Spinal cord (tissue), 10 donors: Measurements from ENCODE around the gene SEPTIN1. TPM values are rescaled to one million over a fixed set of nuclear protein-coding genes. Genes with fewer than 3 reads are reported as not detected.
A peak's percentile ranks its signal among the peaks of the same experiment; 100 is the strongest.

Experiments used
- DNase-seq, 6 donors: peaks; one replicate each; pipeline versions ENCODE4 v3.0.0 to v3.0.0-alpha.2; 2013 to 2015; ENCODE audit warnings: low spot score in 6 of 6, low read depth in 4 of 6
- H3K27ac ChIP-seq: one replicate; pipeline ENCODE4 v1.5.1; 2013; ENCODE audit warnings: low read depth, low read length, control low read depth
- H3K27me3 ChIP-seq: one replicate; pipeline ENCODE4 v1.6.1; 2013; ENCODE audit warnings: low read length; ENCODE audit not compliant: control insufficient read depth, insufficient read depth
- H3K36me3 ChIP-seq: one replicate; pipeline ENCODE4 v1.6.1; 2013; ENCODE audit warnings: low read length; ENCODE audit not compliant: control insufficient read depth, insufficient read depth
- H3K4me1 ChIP-seq: one replicate; pipeline ENCODE4 v1.6.1; 2013; ENCODE audit warnings: low read length; ENCODE audit not compliant: control insufficient read depth, insufficient read depth
- H3K4me3 ChIP-seq: one replicate; pipeline ENCODE4 v1.5.1; 2013; ENCODE audit warnings: low read depth, low read length, control low read depth
- H3K9me3 ChIP-seq: one replicate; pipeline ENCODE4 v1.6.1; 2013; ENCODE audit warnings: low read length; ENCODE audit not compliant: control insufficient read depth, insufficient read depth
- WGBS: methylation state at CpG from one replicate; pipeline ENCODE4 v1.1.5; 2013; ENCODE audit warnings: missing lambda C conversion rate; ENCODE audit not compliant: insufficient coverage; 5-methylcytosine and 5-hydroxymethylcytosine counted together
- polyA plus RNA-seq, 2 donors: library from polyadenylated mRNA; unstranded; fragments of 120-200 nt; gene quantifications; one replicate each; pipeline ENCODE4 v1.2.1, GENCODE V29; 2013; ENCODE audit not compliant: insufficient read length in 2 of 2
- total RNA-seq, 2 donors: library from RNA; depleted of rRNA in 1 of 2; stranded (reverse); fragments of 120-200 nt in 1 of 2; fragments of >200 nt in 1 of 2; gene quantifications; one replicate each; pipeline versions ENCODE4 v1.2.3 to v1.2.4, GENCODE V29; 2013 to 2014
- donor health status: healthy.

SEPTIN1 gene
- total and polyA plus RNA-seq, 4 donors, result 0.10 to 5.9 (median 2.7) TPM

DNA sequence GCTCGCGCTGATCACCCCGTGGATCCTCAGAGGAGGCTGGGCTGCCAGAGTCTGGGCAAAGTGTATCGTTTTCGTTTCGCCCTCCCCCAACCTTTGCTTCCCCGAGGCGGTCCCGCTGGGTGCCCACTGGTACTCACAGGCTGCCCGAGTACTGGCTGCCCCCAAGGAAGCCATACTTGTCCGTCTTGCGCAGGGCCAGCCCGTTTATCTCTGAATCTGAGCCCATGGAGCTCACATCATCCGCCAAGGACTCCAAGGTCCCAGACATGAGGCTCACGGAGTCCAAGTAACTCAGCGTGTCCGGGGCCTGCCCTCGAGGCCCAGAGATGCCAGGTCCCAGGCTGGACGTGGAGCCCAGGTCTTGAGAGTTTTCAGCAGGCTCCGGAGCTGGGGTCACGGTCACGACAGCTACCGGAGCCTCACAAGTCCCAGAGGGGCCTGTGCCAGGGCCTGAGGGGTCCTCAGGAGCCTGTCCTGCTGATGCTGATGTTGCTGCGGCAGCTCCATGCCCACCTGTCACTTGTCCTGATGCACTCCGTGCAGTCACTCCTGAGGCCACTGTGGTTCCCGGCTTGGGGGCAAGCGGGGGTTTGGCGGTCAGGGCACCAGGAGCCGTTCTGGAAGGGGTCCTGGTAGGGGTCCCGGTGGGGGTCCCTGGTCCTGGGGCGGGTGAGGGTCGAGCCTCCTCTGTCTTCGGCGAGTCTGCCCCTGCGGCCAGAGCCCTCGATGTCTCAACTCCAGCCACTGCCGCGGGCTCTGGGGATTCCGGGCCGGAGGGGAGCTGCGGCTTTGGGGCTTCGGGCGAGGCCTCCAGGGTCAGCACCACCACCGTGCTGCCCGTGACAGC lies 13.0 kb downstream of the SEPTIN1 start:
- H3K9me3 ChIP-seq, result no peaks in the 10 kb centered on the region
- 3% methylated on average over 45 of the region's 45 CpGs for WGBS
- H3K36me3 ChIP-seq, result peaks cover 27% of the 10 kb centered on the region
- H3K4me3 ChIP-seq, result peak overlapping the region; percentile 68
- peaks cover 53% of the 10 kb centered on the region for H3K4me1 ChIP-seq
- no peaks in the 10 kb centered on the region for H3K27me3 ChIP-seq
- no peak for DNase-seq
- H3K27ac ChIP-seq, result peak overlapping the region; percentile 67

DNA sequence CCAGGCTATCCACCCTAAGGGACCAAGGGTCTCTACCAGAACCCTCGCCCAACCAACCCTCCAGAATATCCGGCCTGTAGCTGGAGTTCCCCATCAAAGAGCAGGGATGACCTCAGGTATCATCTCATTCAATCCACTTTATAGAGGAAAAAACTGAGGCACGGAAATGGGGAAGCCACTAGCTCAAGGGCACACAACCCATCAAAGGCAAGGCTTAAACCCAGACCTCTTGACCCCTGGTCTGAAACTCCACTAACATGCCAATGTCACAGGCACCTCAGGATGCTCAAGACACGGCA lies 13.6 kb downstream of the SEPTIN1 start:
- H3K27ac ChIP-seq, result peak overlapping the region; percentile 67
- 26% methylated on average over 3 of the region's 4 CpGs for WGBS
- peaks cover 29% of the 10 kb centered on the region for H3K36me3 ChIP-seq
- no peaks in the 10 kb centered on the region for H3K9me3 ChIP-seq
- peak overlapping the region; percentile 68 for H3K4me3 ChIP-seq
- H3K4me1 ChIP-seq, result peaks cover 53% of the 10 kb centered on the region
- DNase-seq, result no peak
- no peaks in the 10 kb centered on the region for H3K27me3 ChIP-seq

GRCh38 chr16:30368122-30368791 lies 14.1 kb downstream of the SEPTIN1 start:
- Histone ChIP-seq H3K27ac (no peak overlapping the region), H3K36me3 (peaks cover 31% of the 10 kb centered on the region), H3K9me3 (no peaks in the 10 kb centered on the region), H3K27me3 (no peaks in the 10 kb centered on the region), H3K4me1 (peaks cover 53% of the 10 kb centered on the region), H3K4me3 (peak overlapping the region; percentile 68)
- no peak for DNase-seq
- 0% methylated on average over 3 of the region's 8 CpGs for WGBS

GRCh38 chr16:30367349-30368009 lies 14.9 kb downstream of the SEPTIN1 start:
- Histone ChIP-seq H3K4me3 (peak overlapping the region; percentile 68), H3K27me3 (no peaks in the 10 kb centered on the region), H3K27ac (no peak overlapping the region), H3K4me1 (peaks cover 53% of the 10 kb centered on the region), H3K36me3 (peaks cover 38% of the 10 kb centered on the region), H3K9me3 (no peaks in the 10 kb centered on the region)
- DNase-seq, result no peak
- WGBS, result 95% methylated on average over 7 of the region's 10 CpGs

DNA sequence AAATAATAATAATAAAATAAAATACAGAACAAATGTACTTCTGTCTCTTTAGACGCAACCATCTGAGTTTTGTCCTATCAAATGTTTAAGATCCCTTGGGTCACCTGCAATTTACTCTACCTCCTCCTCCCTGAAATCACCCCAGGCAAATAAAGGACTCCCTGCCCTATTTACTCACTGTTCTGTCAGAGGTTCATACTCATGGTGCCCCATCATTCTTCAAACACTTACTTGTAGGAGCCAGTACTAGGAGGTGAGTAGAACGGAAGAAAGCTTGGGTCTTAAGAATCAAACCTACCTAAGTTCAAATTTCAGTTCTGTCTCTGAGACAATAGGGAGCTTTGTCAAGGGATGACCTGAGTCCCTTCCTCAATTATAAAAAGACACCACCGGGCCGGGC lies 15.8 kb downstream of the SEPTIN1 start:
- Histone ChIP-seq H3K9me3 (no peaks in the 10 kb centered on the region), H3K36me3 (peaks cover 46% of the 10 kb centered on the region), H3K27me3 (no peaks in the 10 kb centered on the region), H3K27ac (no peak overlapping the region), H3K4me3 (no peak overlapping the region), H3K4me1 (peaks cover 46% of the 10 kb centered on the region)
- DNase-seq, result no peak
- WGBS, result 83% methylated on average over 1 of the region's 4 CpGs

DNA sequence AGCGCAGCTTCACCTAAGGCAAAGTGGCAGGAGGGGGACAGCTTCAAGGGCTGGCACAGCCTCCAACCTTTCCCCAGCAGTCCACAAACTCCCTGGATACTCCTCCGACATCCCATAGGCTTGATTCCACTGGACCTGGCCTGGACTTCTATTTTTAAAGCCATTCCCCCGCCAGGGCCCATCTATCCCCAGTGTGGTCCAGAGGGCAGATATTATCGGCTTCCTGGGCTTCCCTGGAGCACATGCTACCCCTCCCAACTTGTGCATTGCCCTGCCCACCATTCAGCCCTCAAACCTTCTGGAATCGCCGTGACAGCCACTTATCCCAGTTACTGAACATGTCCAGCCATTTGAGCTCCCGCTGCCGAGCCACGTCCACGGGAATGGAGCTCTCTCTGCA lies 17.2 kb downstream of the SEPTIN1 start:
- Histone ChIP-seq H3K27ac (no peak overlapping the region), H3K36me3 (peaks cover 59% of the 10 kb centered on the region), H3K9me3 (no peaks in the 10 kb centered on the region), H3K4me1 (peaks cover 39% of the 10 kb centered on the region), H3K4me3 (no peak overlapping the region), H3K27me3 (no peaks in the 10 kb centered on the region)
- no peak for DNase-seq
- WGBS, result 82% methylated on average over 5 of the region's 10 CpGs

GRCh38 chr16:30361180-30361579 lies 21.2 kb downstream of the SEPTIN1 start:
- no peak for DNase-seq
- Histone ChIP-seq H3K27me3 (no peaks in the 10 kb centered on the region), H3K4me1 (peaks cover 30% of the 10 kb centered on the region), H3K27ac (no peak overlapping the region), H3K4me3 (no peak overlapping the region), H3K9me3 (no peaks in the 10 kb centered on the region), H3K36me3 (peaks cover 88% of the 10 kb centered on the region)
- WGBS, result 97% methylated on average over 5 of the region's 7 CpGs

DNA sequence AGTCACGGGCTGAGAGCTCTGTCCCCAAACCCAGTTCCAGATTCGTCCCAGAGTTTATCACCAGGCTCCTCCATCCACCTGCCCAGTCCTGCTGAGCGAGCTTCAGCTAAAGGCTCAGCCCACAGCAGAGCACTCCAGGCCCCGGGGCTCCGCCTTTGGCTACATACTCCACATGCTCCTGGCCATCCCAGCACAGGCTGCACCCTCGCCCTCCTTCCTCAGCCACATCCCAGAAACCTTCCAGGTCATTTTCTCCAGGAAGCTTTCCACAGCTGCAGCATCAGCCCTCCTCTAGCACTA lies 22.5 kb downstream of the SEPTIN1 start:
- H3K27ac ChIP-seq, result no peak overlapping the region
- H3K9me3 ChIP-seq, result no peaks in the 10 kb centered on the region
- no peak for DNase-seq
- peaks cover 81% of the 10 kb centered on the region for H3K36me3 ChIP-seq
- H3K27me3 ChIP-seq, result no peaks in the 10 kb centered on the region
- WGBS, result 80% methylated on average over 6 of the region's 6 CpGs
- no peak overlapping the region for H3K4me3 ChIP-seq
- H3K4me1 ChIP-seq, result peaks cover 27% of the 10 kb centered on the region

GRCh38 chr16:30358990-30359870 lies 23.1 kb downstream of the SEPTIN1 start:
- peaks cover 31% of the 10 kb centered on the region for H3K4me1 ChIP-seq
- DNase-seq, result no peak
- H3K36me3 ChIP-seq, result peaks cover 77% of the 10 kb centered on the region
- no peaks in the 10 kb centered on the region for H3K27me3 ChIP-seq
- H3K27ac ChIP-seq, result no peak overlapping the region
- 87% methylated on average over 27 of the region's 28 CpGs for WGBS
- no peak overlapping the region for H3K4me3 ChIP-seq
- H3K9me3 ChIP-seq, result no peaks in the 10 kb centered on the region
